ENCODE data around the gene NPHP4.

Gene NPHP4

DNA sequence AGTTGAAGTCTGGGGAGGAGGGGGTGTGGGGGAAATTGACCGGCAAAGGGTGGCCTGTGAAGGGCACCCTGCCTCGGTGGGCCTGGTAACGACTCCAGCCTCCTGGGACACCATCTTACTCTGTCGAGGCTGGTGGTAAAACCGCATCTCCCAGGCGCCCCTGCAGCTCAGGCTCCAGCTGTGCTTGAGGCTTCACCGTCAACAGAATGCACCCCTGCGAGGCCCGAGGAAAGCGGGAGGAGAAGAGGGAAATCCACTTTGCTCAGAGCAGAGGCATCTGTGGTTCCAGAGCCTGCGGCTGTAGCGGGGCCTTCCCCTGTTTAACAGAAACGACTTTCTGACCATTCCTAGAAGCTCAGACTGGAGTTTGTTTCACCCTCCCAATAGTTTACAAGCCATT is 165.6 kb downstream of the NPHP4 start:
- Histone ChIP-seq H3K4me3 (ENCODE audit: low read depth, low read length, poor library complexity, severe bottlenecking) (no peak overlapping the region), H2AFZ (ENCODE audit: low read length) (no peak overlapping the region), H3K4me1 (ENCODE audit: insufficient read depth, low read length, severe bottlenecking) (no peaks in the 10 kb centered on the region), H3K9me2 (ENCODE audit: low read depth, low read length) (no peaks in the 10 kb centered on the region), H3K36me3 (ENCODE audit: insufficient read depth, low read length) (no peaks in the 10 kb centered on the region), H3K4me2 (ENCODE audit: low read length) (no peak overlapping the region), H3K9ac (ENCODE audit: low read length) (no peak overlapping the region), H3F3A (ENCODE audit: insufficient read depth, low read length) (no peaks in the 10 kb centered on the region), H3K27me3 (ENCODE audit: insufficient read depth, low read length) (no peaks in the 10 kb centered on the region), H3K9me3 (ENCODE audit: low read length) (no peaks in the 10 kb centered on the region), H3K27ac (ENCODE audit: low read depth, low read length, poor library complexity, severe bottlenecking) (no peak overlapping the region), H4K20me1 (ENCODE audit: insufficient read depth, low read length) (no peaks in the 10 kb centered on the region), H3K79me2 (ENCODE audit: insufficient read depth, low read length) (no peaks in the 10 kb centered on the region)
- TF ChIP-seq EZH2 (IDR thresholded peaks at IDR 0.05; ENCODE audit: borderline replicate concordance, low read length), result no peak
- TF ChIP-seq, protein P1, sequence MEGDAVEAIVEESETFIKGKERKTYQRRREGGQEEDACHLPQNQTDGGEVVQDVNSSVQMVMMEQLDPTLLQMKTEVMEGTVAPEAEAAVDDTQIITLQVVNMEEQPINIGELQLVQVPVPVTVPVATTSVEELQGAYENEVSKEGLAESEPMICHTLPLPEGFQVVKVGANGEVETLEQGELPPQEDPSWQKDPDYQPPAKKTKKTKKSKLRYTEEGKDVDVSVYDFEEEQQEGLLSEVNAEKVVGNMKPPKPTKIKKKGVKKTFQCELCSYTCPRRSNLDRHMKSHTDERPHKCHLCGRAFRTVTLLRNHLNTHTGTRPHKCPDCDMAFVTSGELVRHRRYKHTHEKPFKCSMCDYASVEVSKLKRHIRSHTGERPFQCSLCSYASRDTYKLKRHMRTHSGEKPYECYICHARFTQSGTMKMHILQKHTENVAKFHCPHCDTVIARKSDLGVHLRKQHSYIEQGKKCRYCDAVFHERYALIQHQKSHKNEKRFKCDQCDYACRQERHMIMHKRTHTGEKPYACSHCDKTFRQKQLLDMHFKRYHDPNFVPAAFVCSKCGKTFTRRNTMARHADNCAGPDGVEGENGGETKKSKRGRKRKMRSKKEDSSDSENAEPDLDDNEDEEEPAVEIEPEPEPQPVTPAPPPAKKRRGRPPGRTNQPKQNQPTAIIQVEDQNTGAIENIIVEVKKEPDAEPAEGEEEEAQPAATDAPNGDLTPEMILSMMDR (IDR thresholded peaks at IDR 0.05; ENCODE audit: low read length), result no peak

DNA sequence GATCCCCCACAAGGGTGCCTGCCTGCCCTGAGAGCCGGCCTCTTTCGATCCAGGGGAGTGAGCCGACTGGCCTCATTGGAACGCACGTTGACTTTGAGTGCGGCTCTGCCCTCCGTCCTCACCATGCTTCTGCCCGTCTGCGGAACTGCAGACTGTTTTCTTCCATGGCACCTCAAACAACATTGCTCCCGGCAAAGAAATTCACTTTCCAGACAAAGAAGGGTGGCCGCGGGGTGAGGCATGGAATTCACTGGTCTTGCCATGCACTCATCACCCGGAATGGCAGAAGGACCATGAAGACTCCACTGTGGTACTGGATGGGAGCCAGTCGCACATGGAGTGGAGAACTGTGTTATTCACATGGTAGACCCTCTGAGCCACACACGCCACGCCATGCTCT is 169.5 kb downstream of the NPHP4 start:
- Histone ChIP-seq H3K4me2 (ENCODE audit: low read length) (no peak overlapping the region), H3K9me2 (ENCODE audit: low read depth, low read length) (no peaks in the 10 kb centered on the region), H3K36me3 (ENCODE audit: insufficient read depth, low read length) (no peaks in the 10 kb centered on the region), H4K20me1 (ENCODE audit: insufficient read depth, low read length) (no peaks in the 10 kb centered on the region), H3K4me3 (ENCODE audit: low read depth, low read length, poor library complexity, severe bottlenecking) (no peak overlapping the region), H3K9me3 (ENCODE audit: low read length) (no peaks in the 10 kb centered on the region), H2AFZ (ENCODE audit: low read length) (no peak overlapping the region), H3K27ac (ENCODE audit: low read depth, low read length, poor library complexity, severe bottlenecking) (no peak overlapping the region), H3K4me1 (ENCODE audit: insufficient read depth, low read length, severe bottlenecking) (no peaks in the 10 kb centered on the region), H3K27me3 (ENCODE audit: insufficient read depth, low read length) (no peaks in the 10 kb centered on the region), H3F3A (ENCODE audit: insufficient read depth, low read length) (no peaks in the 10 kb centered on the region), H3K79me2 (ENCODE audit: insufficient read depth, low read length) (no peaks in the 10 kb centered on the region), H3K9ac (ENCODE audit: low read length) (no peak overlapping the region)
- no peak for TF ChIP-seq EZH2 (IDR thresholded peaks at IDR 0.05; ENCODE audit: borderline replicate concordance, low read length)
- TF ChIP-seq, protein P1 (IDR thresholded peaks at IDR 0.05; ENCODE audit: low read length), result no peak

DNA sequence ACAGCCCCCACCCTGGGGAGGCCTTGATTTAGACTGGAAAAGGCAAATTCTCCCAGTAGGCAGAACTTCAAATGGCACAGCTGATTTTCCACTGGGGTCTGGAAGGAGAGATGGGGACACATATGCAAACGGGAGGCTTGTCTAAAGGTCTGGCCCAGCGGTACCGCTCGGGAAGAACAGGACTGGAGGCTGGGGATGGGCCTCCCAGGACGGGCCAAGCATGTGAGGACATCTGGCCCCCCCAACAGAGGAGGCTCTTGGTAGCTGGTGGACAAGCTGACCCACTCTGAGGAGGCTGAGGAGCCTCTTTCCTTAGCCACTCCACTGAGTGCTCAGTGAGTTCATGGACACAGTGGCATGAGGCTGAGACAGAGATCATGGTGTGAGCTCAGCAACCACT is 170.0 kb downstream of the NPHP4 start:
- Histone ChIP-seq H3K36me3 (ENCODE audit: insufficient read depth, low read length) (no peaks in the 10 kb centered on the region), H3F3A (ENCODE audit: insufficient read depth, low read length) (no peaks in the 10 kb centered on the region)

More for the DNA sequence above, 170.0 kb downstream of the NPHP4 start:
- no peaks in the 10 kb centered on the region for H4K20me1 ChIP-seq (ENCODE audit: insufficient read depth, low read length)
- H3K4me1 ChIP-seq (ENCODE audit: insufficient read depth, low read length, severe bottlenecking), result no peaks in the 10 kb centered on the region
- H3K9me2 ChIP-seq (ENCODE audit: low read depth, low read length), result no peaks in the 10 kb centered on the region
- H3K9me3 ChIP-seq (ENCODE audit: low read length), result no peaks in the 10 kb centered on the region
- no peak overlapping the region for H3K4me3 ChIP-seq (ENCODE audit: low read depth, low read length, poor library complexity, severe bottlenecking)
- no peak overlapping the region for H3K4me2 ChIP-seq (ENCODE audit: low read length)
- H3K27ac ChIP-seq (ENCODE audit: low read depth, low read length, poor library complexity, severe bottlenecking), result no peak overlapping the region
- H3K79me2 ChIP-seq (ENCODE audit: insufficient read depth, low read length), result no peaks in the 10 kb centered on the region
- no peak overlapping the region for H2AFZ ChIP-seq (ENCODE audit: low read length)
- TF ChIP-seq, protein P1 (IDR thresholded peaks at IDR 0.05; ENCODE audit: low read length), result no peak
- TF ChIP-seq EZH2 (IDR thresholded peaks at IDR 0.05; ENCODE audit: borderline replicate concordance, low read length), result no peak
- H3K9ac ChIP-seq (ENCODE audit: low read length), result no peak overlapping the region
- H3K27me3 ChIP-seq (ENCODE audit: insufficient read depth, low read length), result no peaks in the 10 kb centered on the region

Measured in OCI-LY1 (cell line).